ENCODE measurements around the gene PRDM1.

Gene PRDM1

DNA sequence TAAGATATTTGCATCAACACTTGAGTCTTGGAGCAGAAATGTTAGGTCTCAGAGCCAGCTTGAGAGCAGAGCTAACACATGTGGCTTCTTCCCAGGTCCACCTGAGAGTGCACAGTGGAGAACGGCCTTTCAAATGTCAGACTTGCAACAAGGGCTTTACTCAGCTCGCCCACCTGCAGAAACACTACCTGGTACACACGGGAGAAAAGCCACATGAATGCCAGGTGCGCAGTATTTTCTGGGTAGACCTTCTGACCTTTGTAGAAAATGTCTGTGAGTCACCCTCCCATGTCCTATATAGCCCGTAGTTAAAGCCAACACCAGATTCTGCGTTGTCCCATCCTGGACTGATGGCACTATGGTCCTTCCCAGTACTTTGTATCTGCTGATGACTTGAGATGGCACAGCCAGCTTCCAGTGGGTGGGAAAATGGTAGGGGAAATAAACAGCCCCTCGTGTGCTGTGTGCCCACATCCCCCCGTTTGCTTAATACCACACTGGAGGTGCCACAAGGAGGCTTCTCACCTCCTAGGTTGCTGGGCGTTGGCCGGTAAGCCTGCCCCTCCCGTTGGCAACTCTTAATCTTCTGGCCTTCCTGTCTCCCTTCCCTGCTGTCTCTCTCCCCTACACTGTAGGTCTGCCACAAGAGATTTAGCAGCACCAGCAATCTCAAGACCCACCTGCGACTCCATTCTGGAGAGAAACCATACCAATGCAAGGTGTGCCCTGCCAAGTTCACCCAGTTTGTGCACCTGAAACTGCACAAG is 20.3 kb downstream of the PRDM1 start:
- H3K4me3 ChIP-seq (ENCODE audit: low read depth, low read length) = no peak overlapping the region
- DNase-seq (ENCODE audit: low read depth) = no peak
- TF ChIP-seq, protein P1, sequence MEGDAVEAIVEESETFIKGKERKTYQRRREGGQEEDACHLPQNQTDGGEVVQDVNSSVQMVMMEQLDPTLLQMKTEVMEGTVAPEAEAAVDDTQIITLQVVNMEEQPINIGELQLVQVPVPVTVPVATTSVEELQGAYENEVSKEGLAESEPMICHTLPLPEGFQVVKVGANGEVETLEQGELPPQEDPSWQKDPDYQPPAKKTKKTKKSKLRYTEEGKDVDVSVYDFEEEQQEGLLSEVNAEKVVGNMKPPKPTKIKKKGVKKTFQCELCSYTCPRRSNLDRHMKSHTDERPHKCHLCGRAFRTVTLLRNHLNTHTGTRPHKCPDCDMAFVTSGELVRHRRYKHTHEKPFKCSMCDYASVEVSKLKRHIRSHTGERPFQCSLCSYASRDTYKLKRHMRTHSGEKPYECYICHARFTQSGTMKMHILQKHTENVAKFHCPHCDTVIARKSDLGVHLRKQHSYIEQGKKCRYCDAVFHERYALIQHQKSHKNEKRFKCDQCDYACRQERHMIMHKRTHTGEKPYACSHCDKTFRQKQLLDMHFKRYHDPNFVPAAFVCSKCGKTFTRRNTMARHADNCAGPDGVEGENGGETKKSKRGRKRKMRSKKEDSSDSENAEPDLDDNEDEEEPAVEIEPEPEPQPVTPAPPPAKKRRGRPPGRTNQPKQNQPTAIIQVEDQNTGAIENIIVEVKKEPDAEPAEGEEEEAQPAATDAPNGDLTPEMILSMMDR (IDR thresholded peaks at IDR 0.05; ENCODE audit: low read depth, low read length, missing control alignments) = no peak

DNA sequence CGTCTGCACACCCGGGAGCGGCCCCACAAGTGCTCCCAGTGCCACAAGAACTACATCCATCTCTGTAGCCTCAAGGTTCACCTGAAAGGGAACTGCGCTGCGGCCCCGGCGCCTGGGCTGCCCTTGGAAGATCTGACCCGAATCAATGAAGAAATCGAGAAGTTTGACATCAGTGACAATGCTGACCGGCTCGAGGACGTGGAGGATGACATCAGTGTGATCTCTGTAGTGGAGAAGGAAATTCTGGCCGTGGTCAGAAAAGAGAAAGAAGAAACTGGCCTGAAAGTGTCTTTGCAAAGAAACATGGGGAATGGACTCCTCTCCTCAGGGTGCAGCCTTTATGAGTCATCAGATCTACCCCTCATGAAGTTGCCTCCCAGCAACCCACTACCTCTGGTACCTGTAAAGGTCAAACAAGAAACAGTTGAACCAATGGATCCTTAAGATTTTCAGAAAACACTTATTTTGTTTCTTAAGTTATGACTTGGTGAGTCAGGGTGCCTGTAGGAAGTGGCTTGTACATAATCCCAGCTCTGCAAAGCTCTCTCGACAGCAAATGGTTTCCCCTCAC is 21.0 kb downstream of the PRDM1 start:
- no peak overlapping the region for H3K4me3 ChIP-seq (ENCODE audit: low read depth, low read length)
- DNase-seq (ENCODE audit: low read depth) = no peak
- TF ChIP-seq, protein P1 (IDR thresholded peaks at IDR 0.05; ENCODE audit: low read depth, low read length, missing control alignments) = no peak

DNA sequence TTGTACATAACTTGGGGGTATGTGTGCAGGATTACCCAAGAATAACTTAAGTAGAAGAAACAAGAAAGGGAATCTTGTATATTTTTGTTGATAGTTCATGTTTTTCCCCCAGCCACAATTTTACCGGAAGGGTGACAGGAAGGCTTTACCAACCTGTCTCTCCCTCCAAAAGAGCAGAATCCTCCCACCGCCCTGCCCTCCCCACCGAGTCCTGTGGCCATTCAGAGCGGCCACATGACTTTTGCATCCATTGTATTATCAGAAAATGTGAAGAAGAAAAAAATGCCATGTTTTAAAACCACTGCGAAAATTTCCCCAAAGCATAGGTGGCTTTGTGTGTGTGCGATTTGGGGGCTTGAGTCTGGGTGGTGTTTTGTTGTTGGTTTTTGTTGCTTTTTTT is 22.0 kb downstream of the PRDM1 start:
- TF ChIP-seq, protein P1 (IDR thresholded peaks at IDR 0.05; ENCODE audit: low read depth, low read length, missing control alignments) = no peak
- DNase-seq (ENCODE audit: low read depth) = no peak

DNA sequence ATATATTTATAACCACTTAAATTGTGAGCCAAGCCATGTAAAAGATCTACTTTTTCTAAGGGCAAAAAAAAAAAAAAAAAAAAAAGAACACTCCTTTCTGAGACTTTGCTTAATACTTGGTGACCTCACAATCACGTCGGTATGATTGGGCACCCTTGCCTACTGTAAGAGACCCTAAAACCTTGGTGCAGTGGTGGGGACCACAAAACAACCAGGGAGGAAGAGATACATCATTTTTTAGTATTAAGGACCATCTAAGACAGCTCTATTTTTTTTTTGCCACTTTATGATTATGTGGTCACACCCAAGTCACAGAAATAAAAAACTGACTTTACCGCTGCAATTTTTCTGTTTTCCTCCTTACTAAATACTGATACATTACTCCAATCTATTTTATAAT is 22.9 kb downstream of the PRDM1 start:
- H3K4me3 ChIP-seq (ENCODE audit: low read depth, low read length) = no peak overlapping the region
- DNase-seq (ENCODE audit: low read depth) = no peak
- TF ChIP-seq, protein P1 (IDR thresholded peaks at IDR 0.05; ENCODE audit: low read depth, low read length, missing control alignments) = no peak

More for the DNA sequence above, 22.0 kb downstream of the PRDM1 start:
- no peak overlapping the region for H3K4me3 ChIP-seq (ENCODE audit: low read depth, low read length)

DNA sequence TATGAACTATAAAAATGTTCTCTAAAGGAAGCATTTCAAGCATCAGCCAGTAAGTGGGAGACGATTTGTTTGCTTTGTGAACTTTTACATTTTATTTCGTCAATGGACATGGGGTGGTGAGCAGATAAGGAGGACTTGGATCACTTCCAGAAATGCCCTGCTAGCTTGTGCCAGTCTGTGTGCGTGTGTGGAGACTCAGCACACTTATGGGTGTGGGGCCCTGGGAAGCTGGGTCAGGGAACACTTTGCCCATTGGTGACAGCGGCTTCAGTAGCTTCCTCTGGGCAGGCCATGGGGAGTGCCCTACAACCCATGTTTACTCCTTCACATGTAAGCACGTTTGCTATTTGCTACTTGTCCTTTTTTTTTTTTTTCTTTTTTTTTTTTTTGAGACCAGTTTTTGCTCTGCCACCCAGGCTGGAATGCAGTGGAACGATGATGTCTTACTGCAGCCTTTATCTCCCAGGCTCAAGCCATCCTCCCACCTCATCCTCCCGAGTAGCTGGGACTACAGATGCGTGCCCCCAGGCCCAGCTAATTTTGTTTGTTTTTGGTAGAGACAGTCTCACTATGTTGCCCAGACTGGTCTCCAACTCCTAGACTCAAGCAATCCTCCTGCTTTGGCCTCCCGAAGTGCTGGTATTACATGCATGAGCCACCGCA is 24.2 kb downstream of the PRDM1 start:
- TF ChIP-seq, protein P1 (IDR thresholded peaks at IDR 0.05; ENCODE audit: low read depth, low read length, missing control alignments) = no peak
- no peak overlapping the region for H3K4me3 ChIP-seq (ENCODE audit: low read depth, low read length)
- no peak for DNase-seq (ENCODE audit: low read depth)

DNA sequence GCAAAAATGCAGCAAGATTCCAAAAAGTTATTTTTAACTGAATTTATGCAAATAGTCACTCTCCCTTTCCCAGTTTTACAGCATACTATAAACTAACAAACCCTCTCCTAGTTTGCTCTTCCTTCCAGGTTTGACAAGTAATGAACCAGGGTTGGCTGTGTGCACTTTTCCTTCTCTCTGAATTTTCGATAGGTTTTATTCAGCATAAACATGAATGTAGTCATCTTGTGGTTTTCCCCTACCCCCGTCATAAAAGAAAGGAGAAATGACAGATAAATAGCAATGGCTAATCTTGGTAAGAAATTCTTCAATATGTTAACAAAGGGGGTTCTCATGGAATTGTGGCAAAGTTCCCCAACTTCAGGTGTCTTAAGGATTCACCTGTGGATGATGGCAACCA is 26.3 kb downstream of the PRDM1 start:
- H3K4me3 ChIP-seq (ENCODE audit: low read depth, low read length) = no peak overlapping the region
- no peak for DNase-seq (ENCODE audit: low read depth)
- TF ChIP-seq, protein P1 (IDR thresholded peaks at IDR 0.05; ENCODE audit: low read depth, low read length, missing control alignments) = no peak
